Coronary artery (tissue), 2 donors: ENCODE results near the gene LAMTOR1.
"Not testable (repeated sequence)": the region's sequence is repeated elsewhere in the genome, so short reads cannot be mapped to it uniquely, and the experiment has no call there.

Experiments used
- DNase-seq: peaks from one replicate; pipeline ENCODE4 v3.0.0-alpha.2; 2017; ENCODE audit warnings: low spot score
- H3K27ac ChIP-seq, 2 donors: fragments of 200-600 bp; sonication (generic); one replicate each; pipeline ENCODE4 v1.5.1; 2016 to 2019
- H3K4me3 ChIP-seq: fragments of 200-600 bp; sonication (generic); 2 replicates; pipeline ENCODE4 v1.5.1; 2016; ENCODE audit warnings: mild to moderate bottlenecking, moderate library complexity
- TF ChIP-seq, protein P1 (sequence below): fragments of 200-600 bp; sonication (generic); IDR thresholded peaks from one replicate; pipeline ENCODE4 v1.5.1; 2019; ENCODE audit warnings: antibody characterized with exemption

The LAMTOR1 gene

GRCh38 chr11:72139500-72139899, 36.4 kb upstream of the LAMTOR1 start:
- TF ChIP-seq, protein P1, sequence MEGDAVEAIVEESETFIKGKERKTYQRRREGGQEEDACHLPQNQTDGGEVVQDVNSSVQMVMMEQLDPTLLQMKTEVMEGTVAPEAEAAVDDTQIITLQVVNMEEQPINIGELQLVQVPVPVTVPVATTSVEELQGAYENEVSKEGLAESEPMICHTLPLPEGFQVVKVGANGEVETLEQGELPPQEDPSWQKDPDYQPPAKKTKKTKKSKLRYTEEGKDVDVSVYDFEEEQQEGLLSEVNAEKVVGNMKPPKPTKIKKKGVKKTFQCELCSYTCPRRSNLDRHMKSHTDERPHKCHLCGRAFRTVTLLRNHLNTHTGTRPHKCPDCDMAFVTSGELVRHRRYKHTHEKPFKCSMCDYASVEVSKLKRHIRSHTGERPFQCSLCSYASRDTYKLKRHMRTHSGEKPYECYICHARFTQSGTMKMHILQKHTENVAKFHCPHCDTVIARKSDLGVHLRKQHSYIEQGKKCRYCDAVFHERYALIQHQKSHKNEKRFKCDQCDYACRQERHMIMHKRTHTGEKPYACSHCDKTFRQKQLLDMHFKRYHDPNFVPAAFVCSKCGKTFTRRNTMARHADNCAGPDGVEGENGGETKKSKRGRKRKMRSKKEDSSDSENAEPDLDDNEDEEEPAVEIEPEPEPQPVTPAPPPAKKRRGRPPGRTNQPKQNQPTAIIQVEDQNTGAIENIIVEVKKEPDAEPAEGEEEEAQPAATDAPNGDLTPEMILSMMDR, result no peak
- DNase-seq, result no peak
- no peak overlapping the region for H3K4me3 ChIP-seq
- no peak overlapping the region for H3K27ac ChIP-seq

DNA sequence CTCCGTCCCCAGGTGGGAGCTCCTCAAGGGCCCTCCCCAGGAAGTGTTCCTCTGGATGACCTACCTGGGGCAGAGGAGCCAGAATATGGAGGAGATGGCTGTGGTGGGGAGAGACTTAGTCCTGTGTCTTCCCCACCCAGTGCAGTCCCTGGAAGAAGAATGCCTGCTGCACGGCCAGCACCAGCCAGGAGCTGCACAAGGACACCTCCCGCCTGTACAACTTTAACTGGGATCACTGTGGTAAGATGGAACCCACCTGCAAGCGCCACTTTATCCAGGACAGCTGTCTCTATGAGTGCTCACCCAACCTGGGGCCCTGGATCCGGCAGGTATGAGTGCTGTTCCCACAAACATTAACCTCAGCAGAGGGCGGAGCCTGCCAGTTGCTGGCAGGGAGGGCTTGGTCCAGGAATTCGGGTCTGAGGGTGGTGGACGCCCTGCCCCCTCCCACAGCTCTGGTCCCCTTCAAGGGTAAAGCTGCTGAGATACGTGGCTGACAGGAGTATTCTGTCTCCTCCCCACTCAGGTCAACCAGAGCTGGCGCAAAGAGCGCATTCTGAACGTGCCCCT, 35.8 kb upstream of the LAMTOR1 start:
- no peak for DNase-seq
- no peak overlapping the region for H3K27ac ChIP-seq
- TF ChIP-seq, protein P1, result no peak
- H3K4me3 ChIP-seq, result no peak overlapping the region

- Histone ChIP-seq H3K4me3 (no peak overlapping the region), H3K27ac (no peak overlapping the region)
- no peak for DNase-seq
- TF ChIP-seq, protein P1, result no peak
These were observed 33.7 kb upstream of the LAMTOR1 start for GRCh38 chr11:72136684-72137262.

DNA sequence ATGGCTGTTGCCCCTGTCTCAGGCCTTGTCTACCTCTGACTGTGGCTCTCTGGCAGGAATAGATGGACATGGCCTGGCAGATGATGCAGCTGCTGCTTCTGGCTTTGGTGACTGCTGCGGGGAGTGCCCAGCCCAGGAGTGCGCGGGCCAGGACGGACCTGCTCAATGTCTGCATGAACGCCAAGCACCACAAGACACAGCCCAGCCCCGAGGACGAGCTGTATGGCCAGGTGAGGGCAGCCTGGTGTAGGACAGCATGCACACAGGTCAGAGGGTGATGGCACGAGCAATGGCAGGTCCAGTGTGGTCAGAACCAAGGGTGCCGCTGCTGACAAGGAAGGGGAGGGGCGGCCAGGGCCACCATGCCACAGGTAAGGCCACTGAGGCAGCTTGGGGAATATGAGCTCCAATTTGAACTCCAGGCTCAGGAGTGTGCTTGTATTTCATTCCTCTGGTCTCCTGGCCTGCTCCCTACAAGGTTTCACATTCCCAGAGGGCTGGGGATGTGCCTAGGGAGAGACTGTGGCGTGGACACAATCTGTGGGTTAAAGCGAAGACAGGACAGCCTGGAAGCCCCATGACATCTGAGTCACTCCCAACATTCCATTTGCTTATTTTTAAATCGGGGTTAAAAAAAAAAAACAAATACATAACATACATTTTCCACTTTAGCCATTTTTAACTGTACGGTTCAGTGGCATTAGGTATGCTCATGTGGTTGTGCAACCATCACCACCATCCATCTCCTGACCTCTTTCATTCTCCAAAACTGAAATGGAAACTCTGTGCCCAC, 33.0 kb upstream of the LAMTOR1 start:
- no peak overlapping the region for H3K4me3 ChIP-seq

GRCh38 chr11:72135473-72135872, 32.4 kb upstream of the LAMTOR1 start, which contains the start of gene FOLR3:
Gene FOLR3, plus strand, starts transcription at chr11:72135725. Its CDS starts 228 bp downstream, at chr11:72135953.
- H3K27ac ChIP-seq, result peak within 1 kb of the TSS in 1 of 2 donors; percentile 7
- not testable (repeated sequence) for DNase-seq, H3K4me3 ChIP-seq

More for the DNA sequence above, 33.0 kb upstream of the LAMTOR1 start:
- H3K27ac ChIP-seq, result peak overlapping the region in 1 of 2 donors; percentile 7
- no peak for DNase-seq
- TF ChIP-seq, protein P1, result no peak

DNA sequence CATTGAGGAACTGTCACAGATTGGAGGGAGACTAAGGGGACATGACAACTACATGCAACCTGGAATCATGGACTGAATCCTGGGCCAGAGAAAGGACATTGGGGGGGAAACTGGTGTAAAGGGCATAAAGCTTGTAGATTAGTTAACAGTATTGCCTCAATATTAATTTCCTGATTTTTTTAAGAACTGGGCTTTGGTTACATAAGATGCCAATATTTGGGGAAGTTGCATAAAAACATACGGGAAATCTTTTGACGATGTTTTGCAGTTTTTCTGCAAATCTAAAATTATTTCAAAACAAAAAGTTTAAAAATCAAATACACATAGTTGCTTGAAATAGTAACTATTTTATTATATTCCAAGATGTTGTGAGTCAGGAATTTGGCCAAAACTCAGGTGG, 29.5 kb upstream of the LAMTOR1 start:
- DNase-seq, result peak; percentile 5
- H3K27ac ChIP-seq, result peak overlapping the region in 1 of 2 donors; percentile 61
- TF ChIP-seq, protein P1, result no peak
- no peak overlapping the region for H3K4me3 ChIP-seq

DNA sequence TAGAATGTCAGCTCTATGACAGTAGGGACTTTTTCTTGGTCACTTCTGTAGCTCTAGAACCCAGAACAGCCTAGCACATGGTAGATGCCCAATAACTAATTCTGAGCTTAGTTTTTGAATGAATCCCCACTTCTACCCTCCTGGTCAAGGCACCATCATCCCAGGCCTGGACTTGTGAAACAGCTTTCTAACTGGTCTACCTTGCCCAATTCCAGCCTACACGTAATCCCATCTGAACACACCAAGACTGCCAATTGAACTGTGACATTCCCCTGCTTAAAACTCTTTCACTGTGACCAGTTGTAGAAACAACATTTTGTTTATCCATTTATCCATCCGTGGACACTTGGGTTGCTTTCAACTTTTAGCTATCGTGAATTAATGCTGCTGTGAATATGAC, 26.3 kb upstream of the LAMTOR1 start:
- no peak overlapping the region for H3K27ac ChIP-seq
- TF ChIP-seq, protein P1, result no peak
- H3K4me3 ChIP-seq, result no peak overlapping the region
- peak; percentile 4 for DNase-seq
